ENCODE data around the gene ABCB4.

- TF ChIP-seq CTCF (conservative IDR thresholded peaks at IDR 0.05) (no peak), EZH2 (IDR thresholded peaks at IDR 0.05; ENCODE audit: low read depth) (no peak)
Measured at GRCh38 chr7:87456247-87456646, 19.2 kb downstream of the ABCB4 start.

All from PC-9 (cell line).